Right kidney (tissue), 9 donors: ENCODE measurements around the gene KPNA3.
"Not testable (repeated sequence)": the region's sequence is repeated elsewhere in the genome, so short reads cannot be mapped to it uniquely, and the experiment has no call there.

Experiments
- DNase-seq: peaks from one replicate; pipeline ENCODE4 v3.0.0-alpha.2; 2016
- long read RNA-seq, 8 donors: transcript quantifications; one replicate each; lab custom pipeline, GENCODE V29; 2026

Gene KPNA3, protein sequence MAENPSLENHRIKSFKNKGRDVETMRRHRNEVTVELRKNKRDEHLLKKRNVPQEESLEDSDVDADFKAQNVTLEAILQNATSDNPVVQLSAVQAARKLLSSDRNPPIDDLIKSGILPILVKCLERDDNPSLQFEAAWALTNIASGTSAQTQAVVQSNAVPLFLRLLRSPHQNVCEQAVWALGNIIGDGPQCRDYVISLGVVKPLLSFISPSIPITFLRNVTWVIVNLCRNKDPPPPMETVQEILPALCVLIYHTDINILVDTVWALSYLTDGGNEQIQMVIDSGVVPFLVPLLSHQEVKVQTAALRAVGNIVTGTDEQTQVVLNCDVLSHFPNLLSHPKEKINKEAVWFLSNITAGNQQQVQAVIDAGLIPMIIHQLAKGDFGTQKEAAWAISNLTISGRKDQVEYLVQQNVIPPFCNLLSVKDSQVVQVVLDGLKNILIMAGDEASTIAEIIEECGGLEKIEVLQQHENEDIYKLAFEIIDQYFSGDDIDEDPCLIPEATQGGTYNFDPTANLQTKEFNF
- long read RNA-seq, donor 1, full-length matches to known transcripts: 4 of 4 reads
- long read RNA-seq, donor 1, partial matches to known transcripts: 0 of 4 reads
- long read RNA-seq, donor 1, other reads (novel, unspliced or antisense): 0 of 4 reads
- long read RNA-seq, donor 2, full-length matches to known transcripts: 2 of 2 reads
- long read RNA-seq, donor 2, partial matches to known transcripts: 0 of 2 reads
- long read RNA-seq, donor 2, other reads (novel, unspliced or antisense): 0 of 2 reads
- long read RNA-seq, donor 3, full-length matches to known transcripts: 2 of 2 reads
- long read RNA-seq, donor 3, partial matches to known transcripts: 0 of 2 reads
- long read RNA-seq, donor 3, other reads (novel, unspliced or antisense): 0 of 2 reads
- long read RNA-seq, donor 4, full-length matches to known transcripts: 4 of 4 reads
- long read RNA-seq, donor 4, partial matches to known transcripts: 0 of 4 reads
- long read RNA-seq, donor 4, other reads (novel, unspliced or antisense): 0 of 4 reads
- long read RNA-seq, donor 5, full-length matches to known transcripts: 5 of 5 reads
- long read RNA-seq, donor 5, partial matches to known transcripts: 0 of 5 reads
- long read RNA-seq, donor 5, other reads (novel, unspliced or antisense): 0 of 5 reads
- long read RNA-seq, donor 6, full-length matches to known transcripts: 3 of 3 reads
- long read RNA-seq, donor 6, partial matches to known transcripts: 0 of 3 reads
- long read RNA-seq, donor 6, other reads (novel, unspliced or antisense): 0 of 3 reads
- long read RNA-seq, donor 7, full-length matches to known transcripts: 7 of 7 reads
- long read RNA-seq, donor 7, partial matches to known transcripts: 0 of 7 reads
- long read RNA-seq, donor 7, other reads (novel, unspliced or antisense): 0 of 7 reads
- long read RNA-seq, donor 8, full-length matches to known transcripts: 8 of 8 reads
- long read RNA-seq, donor 8, partial matches to known transcripts: 0 of 8 reads
- long read RNA-seq, donor 8, other reads (novel, unspliced or antisense): 0 of 8 reads

DNA sequence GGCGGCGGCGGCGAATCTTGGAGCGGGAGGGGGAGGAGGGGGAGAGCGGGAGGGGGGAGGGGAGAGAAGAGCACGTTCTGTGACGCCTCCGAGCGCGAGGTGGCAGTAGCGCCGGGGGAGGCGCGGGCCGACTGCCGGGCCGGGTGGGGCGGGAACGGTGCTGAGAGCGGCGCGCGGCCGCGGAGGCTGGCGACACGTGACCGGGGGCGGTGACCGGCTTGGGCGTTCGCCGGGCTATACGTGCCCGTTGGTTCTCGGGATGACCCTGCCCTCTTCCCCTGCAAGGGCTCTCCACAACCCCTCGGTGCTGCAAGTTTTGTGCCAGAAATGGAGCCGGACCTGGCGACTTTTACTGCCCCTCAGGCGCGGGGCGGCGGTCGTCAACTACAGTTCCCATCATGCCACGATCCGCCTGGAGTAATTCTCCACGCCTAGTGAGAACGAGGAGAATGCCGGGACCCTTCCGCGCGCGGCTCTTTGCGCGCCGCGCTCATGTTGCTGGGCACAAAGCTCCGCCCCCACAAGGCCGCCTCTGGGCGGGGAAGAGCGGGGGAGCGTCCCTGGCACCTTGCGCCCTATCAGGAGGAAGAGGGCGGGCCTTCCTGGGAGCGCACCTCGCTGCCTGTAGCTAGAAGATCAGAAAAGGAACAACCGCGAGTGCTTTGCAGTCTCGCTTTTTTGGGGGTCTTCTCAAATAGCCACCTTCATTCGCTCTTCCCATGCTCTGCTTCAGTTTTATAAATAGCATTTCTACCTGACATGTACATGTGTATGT lies at the start of gene KPNA3:
Gene KPNA3 (minus strand): TSS at position 133 of the 775 bp plus-strand sequence. CDS start 176 bp downstream, outside the sequence.
- DNase-seq: peak; percentile 99

DNA sequence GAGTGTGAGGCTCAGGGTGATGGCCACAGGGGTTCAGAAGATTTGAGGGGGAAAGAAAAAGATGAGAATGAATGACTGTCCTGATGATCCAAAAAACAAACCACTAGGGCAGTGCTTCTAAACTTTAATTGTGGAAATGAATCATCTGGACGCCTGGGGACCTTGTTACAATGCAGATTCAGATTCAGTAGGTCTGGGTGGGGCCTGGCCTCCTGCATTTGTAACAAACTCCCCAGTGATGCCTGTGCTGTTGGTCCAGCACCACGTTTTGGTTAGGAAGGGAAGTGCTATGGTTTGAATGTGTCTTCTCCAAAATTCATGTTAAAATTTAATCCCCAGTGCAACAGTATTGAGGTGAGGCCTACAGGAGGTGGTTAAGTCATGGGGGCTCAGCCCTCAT lies 49.5 kb upstream of the KPNA3 start:
- DNase-seq: no peak

GRCh38 chr13:49840675-49841074 lies 48.2 kb upstream of the KPNA3 start:
- DNase-seq: no peak

DNA sequence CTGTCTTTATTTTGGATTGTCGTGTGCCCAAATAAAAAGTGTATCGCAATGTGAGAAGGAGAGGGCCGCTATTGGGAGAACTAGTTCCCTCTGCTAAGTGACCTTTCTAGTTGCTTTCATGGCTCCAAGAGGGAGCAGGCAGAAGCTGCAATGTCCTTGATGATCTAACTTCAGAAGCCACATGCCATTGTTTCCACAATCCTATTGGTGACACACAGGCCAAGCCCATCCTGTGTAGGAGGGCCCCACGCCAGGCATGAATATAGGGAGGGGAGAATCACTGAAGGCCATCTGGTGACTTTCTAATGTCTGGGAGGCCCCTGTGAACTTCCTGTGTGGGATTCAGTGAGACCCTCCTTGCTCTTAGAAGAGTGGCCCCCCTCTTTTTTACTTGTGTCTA lies 47.8 kb upstream of the KPNA3 start:
- no peak for DNase-seq

GRCh38 chr13:49838989-49839388 lies 46.5 kb upstream of the KPNA3 start:
- no peak for DNase-seq

DNA sequence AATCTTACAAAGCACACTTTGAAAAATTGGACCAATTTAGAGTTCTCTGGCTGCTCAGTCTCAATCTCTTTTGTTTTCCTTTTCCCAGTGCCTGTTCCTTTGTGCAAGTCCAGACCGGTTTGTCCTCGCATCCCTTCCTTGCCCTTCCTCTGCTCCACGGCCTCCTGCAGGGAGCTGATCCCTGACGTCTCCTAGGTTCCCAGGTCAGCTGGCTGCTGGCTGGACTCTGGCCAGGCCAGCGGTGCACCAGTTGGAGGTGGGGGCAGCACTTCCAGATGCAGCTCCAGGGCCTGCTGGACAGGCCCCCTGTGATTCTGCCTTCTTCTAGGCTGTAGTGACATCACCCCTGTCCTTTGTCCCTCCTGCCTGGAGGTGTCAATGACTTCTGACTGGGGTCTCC lies 44.0 kb upstream of the KPNA3 start:
- DNase-seq: peak; percentile 13

DNA sequence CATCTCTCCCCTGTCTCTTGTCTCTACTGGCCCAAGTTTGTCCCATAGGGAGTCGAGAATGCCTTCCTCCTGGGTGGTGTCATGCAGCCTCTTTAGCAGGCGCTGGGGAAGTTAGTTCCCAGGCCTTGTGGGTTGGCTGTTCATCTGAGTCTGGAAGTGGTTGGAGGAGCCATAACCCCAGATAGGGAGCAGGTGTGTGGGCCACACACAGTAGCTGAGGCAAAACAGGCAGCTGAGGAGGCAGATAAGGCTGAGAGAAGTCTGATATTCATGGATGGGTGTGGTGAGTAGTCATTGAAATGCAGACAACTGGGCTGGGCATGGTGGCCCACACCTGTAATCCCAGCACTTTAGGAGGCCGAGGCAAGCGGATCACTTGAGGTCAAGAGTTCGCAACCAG lies 40.9 kb upstream of the KPNA3 start:
- no peak for DNase-seq

- no peak for DNase-seq
These were observed 39.0 kb upstream of the KPNA3 start for GRCh38 chr13:49831455-49831854.

DNA sequence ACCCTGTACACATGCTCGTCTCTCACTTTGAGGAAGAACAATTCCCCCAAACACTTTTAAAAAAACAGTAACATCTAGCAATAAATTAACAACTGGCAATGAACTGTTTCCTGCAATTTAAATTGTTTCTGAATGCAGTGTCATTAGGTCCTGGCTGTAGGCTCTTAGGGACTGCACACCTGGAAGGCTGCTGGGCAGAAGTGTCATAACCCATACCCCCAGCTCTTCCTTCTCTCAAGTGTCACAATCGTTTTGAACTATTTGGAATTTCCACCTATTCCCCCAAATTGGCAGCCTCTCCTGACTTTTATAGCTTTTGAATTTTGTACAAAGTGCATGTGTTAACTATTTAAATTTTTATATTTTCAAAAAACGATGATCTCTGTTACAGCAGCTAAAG lies 38.2 kb upstream of the KPNA3 start:
- DNase-seq: no peak

DNA sequence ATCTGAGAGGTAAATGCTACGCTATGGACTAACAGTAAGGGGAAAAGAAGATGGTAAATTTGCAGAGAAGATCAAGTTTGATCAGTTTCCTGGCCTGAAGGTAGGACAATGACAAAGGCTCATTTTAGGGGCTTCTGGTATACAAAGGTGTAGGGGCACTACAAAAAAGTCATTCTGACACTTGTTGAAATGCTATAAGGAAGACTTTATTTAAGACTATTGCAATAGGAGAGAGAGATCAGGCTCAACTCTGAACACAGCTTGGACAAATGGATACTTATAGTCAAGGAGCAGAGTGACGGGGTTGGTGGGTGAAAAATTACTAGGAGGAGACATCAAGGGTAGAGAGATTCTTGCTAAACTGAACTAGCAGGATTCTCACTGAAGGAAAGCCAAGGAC lies 37.2 kb upstream of the KPNA3 start:
- DNase-seq: no peak

DNA sequence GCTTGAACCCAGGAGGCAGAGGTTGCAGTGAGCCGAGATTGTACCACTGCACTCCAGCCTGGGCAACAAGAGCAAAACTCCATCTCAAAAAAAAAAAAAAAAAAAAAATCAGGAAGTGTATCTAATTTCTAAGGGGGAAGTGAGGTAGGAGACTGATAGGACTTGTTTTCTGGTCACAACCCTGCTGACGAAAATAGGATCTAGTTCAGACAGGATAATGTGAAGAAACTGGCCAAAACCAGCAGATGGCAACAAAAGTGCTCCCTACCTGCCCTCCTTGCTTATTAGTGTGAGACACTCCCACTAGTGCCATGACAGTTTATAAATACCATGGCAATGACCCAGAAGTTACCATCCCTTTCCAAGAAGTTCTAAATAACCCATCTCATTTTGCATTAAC lies 36.0 kb upstream of the KPNA3 start:
- DNase-seq: no peak

- DNase-seq: no peak
These were observed 35.4 kb upstream of the KPNA3 start for GRCh38 chr13:49827891-49828290.

GRCh38 chr13:49827336-49827735 lies 34.9 kb upstream of the KPNA3 start:
- DNase-seq: no peak

DNA sequence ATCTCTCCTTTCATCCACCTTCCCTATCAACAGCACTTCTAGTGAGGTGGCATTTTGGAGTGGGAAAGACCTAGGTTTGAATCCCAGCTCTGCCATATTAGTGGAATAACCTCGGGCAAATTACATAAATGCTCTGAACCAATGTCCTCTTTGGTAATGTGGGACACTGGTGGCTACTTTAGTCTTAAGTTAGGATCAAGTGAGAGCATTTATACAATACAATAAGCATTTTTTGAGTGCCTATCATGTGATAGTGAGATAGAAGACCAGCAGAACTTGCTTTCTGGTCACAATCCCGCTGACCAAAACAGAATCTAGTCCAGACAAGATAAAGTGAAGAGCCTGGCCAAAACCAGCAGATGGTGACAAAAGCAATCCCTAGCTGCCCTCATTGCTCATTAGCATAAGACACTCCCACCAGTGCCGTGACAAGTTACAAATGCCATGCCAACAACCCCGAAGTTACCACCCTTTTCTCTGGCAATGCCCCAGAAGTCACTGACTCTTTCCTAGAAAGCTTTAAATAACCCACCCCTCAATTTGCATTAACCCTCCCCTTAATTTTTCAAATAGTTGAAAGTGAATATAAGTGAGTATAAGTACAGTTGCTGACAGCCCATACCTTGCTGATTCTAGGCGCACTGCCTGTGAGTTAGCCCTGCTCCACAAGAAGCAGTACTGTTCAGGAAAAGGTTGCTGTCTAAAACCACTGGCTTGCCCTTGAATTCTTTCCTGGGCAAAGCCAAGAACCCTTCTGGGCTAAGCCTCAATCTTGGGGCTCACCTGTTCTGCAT lies 28.9 kb upstream of the KPNA3 start:
- no peak for DNase-seq

DNA sequence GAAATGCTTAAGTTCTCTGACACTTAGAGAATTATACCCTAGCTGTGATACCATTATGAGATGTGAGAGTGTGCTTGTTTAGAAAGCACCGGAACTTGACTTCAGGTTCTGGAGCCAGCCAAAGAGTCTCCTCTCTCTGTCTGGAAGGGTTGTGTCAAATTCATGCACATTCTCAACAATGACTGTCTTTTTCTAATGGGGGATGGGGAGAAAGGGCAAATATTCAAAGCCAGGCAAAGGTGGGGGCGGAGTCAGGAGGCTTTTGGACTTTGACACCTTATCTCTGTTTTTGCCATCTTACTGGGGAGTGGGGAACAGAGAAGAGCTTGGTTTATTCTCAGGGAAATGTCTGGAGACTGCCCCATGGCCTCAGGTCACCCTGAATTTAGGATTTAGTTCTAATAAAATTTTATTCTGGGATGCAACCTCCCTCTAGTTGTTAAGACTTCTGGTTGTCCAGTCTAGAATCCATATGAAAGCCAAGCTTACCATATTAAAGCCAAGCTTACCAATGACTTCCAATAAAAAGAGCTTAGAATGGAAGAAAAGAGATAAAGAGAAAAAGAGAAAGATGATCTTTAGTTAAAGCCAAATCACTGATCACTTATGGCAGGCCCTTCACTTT lies 28.2 kb upstream of the KPNA3 start:
- no peak for DNase-seq

DNA sequence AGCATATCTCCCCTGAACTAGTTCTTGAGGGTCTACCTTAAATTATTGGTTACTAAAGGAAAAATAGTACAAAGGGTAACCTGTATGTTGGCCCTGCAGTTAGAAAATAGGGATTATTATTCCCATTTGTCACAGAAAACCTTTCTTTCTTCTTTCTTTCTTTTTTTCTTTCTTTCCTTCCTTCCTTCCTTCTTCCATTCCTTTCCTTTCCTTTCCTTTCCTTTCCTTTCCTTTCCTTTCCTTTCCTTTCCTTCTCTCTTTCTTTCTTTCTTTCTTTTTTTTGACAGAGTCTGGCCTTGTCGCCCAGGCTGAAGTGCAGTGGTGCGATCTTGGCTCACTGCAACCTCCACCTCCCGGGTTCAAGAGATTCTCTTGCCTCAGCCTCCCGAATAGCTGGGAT lies 23.6 kb upstream of the KPNA3 start:
- DNase-seq: not testable (repeated sequence)

DNA sequence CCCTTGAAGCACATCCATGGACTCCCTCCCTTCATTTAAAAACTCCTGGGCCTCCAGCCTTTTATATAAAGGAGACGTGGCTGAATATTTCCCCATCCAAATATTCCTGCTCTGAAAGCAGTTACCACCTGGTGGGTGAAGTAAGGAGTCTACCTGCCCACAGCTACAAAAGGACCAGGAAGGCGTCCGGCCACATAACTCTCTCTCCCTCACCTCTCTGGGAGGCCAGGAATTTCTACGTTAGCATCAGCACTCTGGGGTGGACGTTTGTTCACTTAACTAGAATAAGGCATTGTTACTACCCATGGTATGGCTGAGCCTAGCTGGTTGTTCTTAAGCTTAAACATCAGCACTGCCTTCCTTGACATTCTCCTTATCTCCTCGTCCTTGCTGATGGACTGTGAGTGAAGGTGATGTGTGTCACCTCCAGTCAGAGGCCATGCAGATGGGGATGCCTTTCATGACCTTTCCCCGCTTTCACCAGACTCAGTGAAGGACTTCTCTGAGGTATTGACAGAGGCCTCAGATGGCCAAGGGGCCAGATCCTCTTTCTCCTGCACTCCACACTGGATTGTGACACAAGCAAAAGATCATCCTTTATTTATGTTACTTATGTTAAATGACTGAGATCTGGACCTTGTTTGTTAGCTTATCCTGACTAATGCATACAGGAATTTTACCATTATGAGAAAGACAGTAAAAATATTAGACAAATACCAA lies 22.2 kb upstream of the KPNA3 start:
- no peak for DNase-seq

- no peak for DNase-seq
These were observed 20.3 kb upstream of the KPNA3 start for GRCh38 chr13:49812812-49813211.

GRCh38 chr13:49811527-49811908 lies 19.0 kb upstream of the KPNA3 start:
- no peak for DNase-seq
